Cardiac fibroblast (primary cell): ENCODE data around the gene BMP4.

ENCODE experiments used
- DNase-seq, 2 donors: peaks; one replicate each; pipeline versions ENCODE4 v3.0.0 to v3.0.0-alpha.2; 2010; ENCODE audit warnings: low read depth in 2 of 2
- H3K4me3 ChIP-seq, 2 donors: replicated peaks in 1 of 2; 1 replicate in 1 of 2; 2 replicates in 1 of 2; pipeline ENCODE4 v1.5.1; 2011; ENCODE audit warnings: low read depth in 2 of 2, low read length in 2 of 2, mild to moderate bottlenecking in 2 of 2, moderate library complexity in 1 of 2
- CTCF ChIP-seq: IDR thresholded peaks from one replicate; pipeline ENCODE4 v1.5.1; 2011; ENCODE audit warnings: low read depth, mild to moderate bottlenecking, low read length, inconsistent platforms

Gene BMP4

DNA sequence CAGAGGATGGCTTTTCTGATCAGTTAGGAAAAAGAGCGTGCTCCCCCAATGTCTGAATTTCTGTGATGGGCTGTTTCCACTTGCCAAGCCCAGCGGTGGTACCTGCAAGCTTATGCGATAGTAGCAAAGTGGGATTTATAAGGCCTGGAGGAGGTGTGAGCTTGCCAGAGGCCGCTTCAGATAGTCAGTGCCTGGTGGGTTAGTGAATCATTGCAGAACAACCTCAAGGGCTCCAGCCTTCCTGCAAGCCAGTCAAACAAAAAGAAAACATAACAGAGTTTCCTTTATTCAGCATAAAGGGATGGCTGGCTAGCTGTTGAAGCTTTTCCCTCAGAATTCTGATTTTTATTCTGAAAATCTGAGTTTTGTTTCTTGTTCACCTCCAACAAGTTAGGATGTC lies 7.6 kb upstream of the BMP4 start:
- H3K4me3 ChIP-seq, result no peak overlapping the region
- no peak for TF ChIP-seq CTCF
- DNase-seq, result no peak

GRCh38 chr14:53963320-53964227 lies 6.9 kb upstream of the BMP4 start:
- peak in 1 of 2 donors; percentile 51 for DNase-seq
- TF ChIP-seq CTCF, result peak; percentile 25
- H3K4me3 ChIP-seq, result peak overlapping the region; percentile 1 to 37

DNA sequence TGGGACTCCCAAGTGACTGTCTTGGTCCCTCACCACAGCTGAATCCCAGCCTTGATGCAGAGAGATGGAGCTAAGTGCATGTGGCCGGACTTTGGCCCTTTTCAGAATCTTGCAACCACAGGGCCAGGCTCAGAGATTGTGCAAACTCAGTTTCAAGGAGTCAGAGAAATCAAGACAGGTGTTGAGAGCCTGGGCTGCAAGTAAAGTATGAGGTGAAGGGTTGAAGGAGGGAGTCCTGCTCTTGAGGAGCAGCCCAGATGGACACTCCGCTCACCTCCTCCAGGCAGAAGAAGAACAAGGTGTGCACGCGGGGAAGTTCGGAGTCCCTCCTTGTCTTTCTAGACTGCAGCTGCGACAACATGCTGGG lies 6.3 kb upstream of the BMP4 start:
- DNase-seq, result no peak
- no peak overlapping the region for H3K4me3 ChIP-seq
- no peak for TF ChIP-seq CTCF

DNA sequence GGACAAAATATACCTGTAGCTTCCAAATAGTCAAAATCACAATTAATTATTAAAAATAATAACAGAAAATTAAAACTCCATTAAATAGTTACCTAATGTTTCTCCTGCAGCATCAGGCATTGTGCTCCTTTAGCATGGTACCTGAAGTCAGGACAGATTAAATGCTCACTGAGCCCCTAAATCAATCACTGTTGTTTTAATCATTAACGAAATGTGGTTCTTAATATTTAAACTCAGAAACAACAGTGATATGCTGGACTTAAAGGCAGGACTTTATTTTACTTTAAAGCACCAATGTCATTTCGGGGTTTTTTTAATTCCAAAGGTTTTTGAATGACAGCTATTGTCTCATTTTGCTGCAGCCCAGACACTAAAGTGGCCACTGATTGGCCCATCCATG lies 2.0 kb upstream of the BMP4 start:
- no peak for DNase-seq
- no peak overlapping the region for H3K4me3 ChIP-seq
- TF ChIP-seq CTCF, result no peak

DNA sequence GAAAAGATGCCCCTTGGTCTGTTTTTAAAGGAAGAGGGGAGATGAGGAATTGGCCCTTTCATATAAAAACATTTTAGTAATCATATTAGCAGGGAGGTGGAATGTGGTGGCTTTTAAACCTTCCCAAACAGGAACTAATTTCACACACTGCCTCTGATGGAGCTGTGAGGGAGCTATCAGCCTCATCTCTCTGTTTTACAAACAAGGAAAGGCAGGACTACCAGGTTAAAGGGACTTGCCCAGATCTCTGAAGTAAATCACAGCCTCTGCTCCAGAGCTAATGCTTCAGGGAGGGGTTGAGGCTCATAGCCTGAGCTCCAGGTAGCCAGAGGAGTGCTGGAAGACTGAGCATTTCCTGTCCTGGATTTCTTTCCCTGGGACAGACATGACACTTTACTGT lies 1.1 kb upstream of the BMP4 start:
- no peak overlapping the region for H3K4me3 ChIP-seq
- DNase-seq, result no peak
- no peak for TF ChIP-seq CTCF

- no peak for TF ChIP-seq CTCF
- H3K4me3 ChIP-seq, result peak overlapping the region; percentile 60 to 65
- peak in 1 of 2 donors; percentile 50 for DNase-seq
Observed at GRCh38 chr14:53955671-53956426, 776 bp downstream of the BMP4 start.
